Neural cell (in vitro differentiated cells): Measurements from ENCODE around the gene CPEB4.

Source experiments
- EP300 ChIP-seq: fragments of 450-650 bp; conservative IDR thresholded peaks from 2 replicates; pipeline ENCODE4 v1.6.1; 2014; ENCODE audit warnings: antibody characterized with exemption, mild to moderate bottlenecking, moderate library complexity; ENCODE audit not compliant: poor library complexity, severe bottlenecking
- RAD21 ChIP-seq: fragments of 450-650 bp; conservative IDR thresholded peaks from 2 replicates; pipeline ENCODE4 v1.6.1; 2014; ENCODE audit warnings: antibody characterized with exemption, mild to moderate bottlenecking, moderate library complexity
- TF ChIP-seq, protein P1 (sequence below): fragments of 450-650 bp; IDR thresholded peaks from 2 replicates; pipeline ENCODE4 v1.5.1; 2014; ENCODE audit warnings: antibody characterized with exemption, mild to moderate bottlenecking, moderate library complexity; ENCODE audit not compliant: poor library complexity, severe bottlenecking

DNA sequence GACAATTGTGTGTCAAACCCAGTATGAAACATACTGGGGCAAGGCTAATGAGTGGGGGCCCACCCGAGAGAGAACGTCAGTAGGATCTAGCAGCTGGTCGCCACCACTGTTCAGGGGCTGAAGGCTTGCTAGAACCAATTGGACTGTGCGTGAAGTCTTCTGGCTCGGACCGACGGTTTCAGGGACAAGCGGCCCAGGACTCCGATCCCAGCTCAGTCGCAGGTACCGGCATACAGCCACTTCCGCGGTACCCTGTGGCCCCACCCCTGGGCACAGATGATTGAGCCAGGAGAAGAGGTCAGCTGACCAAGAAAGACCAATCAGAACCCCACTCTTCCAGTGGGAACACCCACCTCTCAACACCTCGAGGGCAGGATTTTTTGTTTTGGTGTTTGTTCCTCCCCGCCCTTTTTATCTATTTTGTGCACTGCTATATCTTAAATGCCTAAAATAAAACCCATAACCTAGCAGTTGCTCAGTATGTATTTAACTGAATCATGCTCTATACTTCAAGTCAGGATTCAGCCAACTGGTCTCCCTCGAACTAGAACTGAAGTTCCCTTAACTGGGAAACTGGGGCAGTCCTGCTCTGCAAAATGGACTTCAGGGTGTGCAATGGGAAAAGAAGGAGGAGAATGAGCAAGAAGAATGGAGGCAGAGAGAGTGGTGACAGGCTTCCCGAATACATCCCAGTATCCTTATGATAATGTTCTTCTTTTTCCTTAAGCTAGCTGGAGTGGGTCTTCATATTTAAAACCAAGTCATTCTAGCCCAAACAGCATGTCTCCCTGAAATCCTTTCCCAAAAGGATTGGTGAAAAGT lies 21.1 kb upstream of the CPEB4 start:
- TF ChIP-seq, protein P1, sequence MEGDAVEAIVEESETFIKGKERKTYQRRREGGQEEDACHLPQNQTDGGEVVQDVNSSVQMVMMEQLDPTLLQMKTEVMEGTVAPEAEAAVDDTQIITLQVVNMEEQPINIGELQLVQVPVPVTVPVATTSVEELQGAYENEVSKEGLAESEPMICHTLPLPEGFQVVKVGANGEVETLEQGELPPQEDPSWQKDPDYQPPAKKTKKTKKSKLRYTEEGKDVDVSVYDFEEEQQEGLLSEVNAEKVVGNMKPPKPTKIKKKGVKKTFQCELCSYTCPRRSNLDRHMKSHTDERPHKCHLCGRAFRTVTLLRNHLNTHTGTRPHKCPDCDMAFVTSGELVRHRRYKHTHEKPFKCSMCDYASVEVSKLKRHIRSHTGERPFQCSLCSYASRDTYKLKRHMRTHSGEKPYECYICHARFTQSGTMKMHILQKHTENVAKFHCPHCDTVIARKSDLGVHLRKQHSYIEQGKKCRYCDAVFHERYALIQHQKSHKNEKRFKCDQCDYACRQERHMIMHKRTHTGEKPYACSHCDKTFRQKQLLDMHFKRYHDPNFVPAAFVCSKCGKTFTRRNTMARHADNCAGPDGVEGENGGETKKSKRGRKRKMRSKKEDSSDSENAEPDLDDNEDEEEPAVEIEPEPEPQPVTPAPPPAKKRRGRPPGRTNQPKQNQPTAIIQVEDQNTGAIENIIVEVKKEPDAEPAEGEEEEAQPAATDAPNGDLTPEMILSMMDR = no peak
- no peak for TF ChIP-seq EP300
- no peak for TF ChIP-seq RAD21
